Measurements from ENCODE around the gene TPK1.

DNA sequence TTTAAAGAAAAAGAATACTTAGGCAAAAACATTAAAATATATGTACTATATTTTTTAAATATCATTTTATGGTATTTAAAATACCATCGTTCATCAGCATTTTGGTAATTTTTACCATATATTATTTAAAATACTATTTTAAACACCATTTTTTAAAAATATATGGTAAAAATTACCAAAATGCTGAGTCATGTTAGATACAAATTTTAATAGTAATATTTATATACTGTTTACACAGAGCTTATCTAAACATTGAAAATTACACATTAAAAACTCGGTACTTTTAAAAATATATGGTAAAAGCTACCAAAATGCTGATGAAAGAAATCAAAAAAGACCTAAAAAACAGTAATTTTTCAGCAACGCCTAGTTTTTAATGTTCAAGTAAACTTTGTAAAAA lies 105.6 kb downstream of the TPK1 start:
- TF ChIP-seq, protein P1, sequence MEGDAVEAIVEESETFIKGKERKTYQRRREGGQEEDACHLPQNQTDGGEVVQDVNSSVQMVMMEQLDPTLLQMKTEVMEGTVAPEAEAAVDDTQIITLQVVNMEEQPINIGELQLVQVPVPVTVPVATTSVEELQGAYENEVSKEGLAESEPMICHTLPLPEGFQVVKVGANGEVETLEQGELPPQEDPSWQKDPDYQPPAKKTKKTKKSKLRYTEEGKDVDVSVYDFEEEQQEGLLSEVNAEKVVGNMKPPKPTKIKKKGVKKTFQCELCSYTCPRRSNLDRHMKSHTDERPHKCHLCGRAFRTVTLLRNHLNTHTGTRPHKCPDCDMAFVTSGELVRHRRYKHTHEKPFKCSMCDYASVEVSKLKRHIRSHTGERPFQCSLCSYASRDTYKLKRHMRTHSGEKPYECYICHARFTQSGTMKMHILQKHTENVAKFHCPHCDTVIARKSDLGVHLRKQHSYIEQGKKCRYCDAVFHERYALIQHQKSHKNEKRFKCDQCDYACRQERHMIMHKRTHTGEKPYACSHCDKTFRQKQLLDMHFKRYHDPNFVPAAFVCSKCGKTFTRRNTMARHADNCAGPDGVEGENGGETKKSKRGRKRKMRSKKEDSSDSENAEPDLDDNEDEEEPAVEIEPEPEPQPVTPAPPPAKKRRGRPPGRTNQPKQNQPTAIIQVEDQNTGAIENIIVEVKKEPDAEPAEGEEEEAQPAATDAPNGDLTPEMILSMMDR (IDR thresholded peaks at IDR 0.05) = no peak
- TF ChIP-seq POLR2AphosphoS5 (IDR thresholded peaks at IDR 0.05) (no peak), POLR2A (IDR thresholded peaks at IDR 0.05) (no peak)
